H1 (cell line): ENCODE data around the gene FMNL1. TPM values are rescaled to one million over a fixed set of nuclear protein-coding genes. Genes with fewer than 3 reads are reported as not detected.
A peak's percentile ranks its signal among the peaks of the same experiment; 100 is the strongest.

Experiments used
- CTCF ChIA-PET: fragments of 300-600 bp; sonication (Branson Sonifier 250); formaldehyde crosslinking; loops from one replicate; lab custom pipeline; 2021; ENCODE audit not compliant: partially characterized antibody; lab: Charles Lee
- POLR2A ChIA-PET: fragments of 300-600 bp; sonication (Branson Sonifier 250); formaldehyde crosslinking; loops from one replicate; lab custom pipeline; 2021; ENCODE audit warnings: inconsistent platforms; ENCODE audit not compliant: partially characterized antibody; lab: Charles Lee
- DNase-seq, 2 experiments: peaks; one replicate each; pipeline versions ENCODE4 v3.0.0 to v3.0.0-alpha.2; 2010 to 2022; ENCODE audit warnings: low spot score in 2 of 2, low read depth in 1 of 2, mixed read lengths in 1 of 2
- FAIRE-seq: peaks from 2 replicates; lab custom pipeline; 2011; peaks lifted over from hg19 to GRCh38; lab: Jason Lieb, UNC
- H2AFZ ChIP-seq: 2 replicates; pipeline ENCODE4 v1.8.1; 2012; ENCODE audit warnings: low read length, inconsistent platforms
- H2AK5ac ChIP-seq: 2 replicates; pipeline ENCODE4 v1.6.1; 2013; ENCODE audit warnings: low read depth, low read length
- H2BK120ac ChIP-seq: replicated peaks from 2 replicates; pipeline ENCODE3; 2013; ENCODE audit warnings: low read depth, low read length, inconsistent platforms
- H2BK12ac ChIP-seq: 2 replicates; pipeline ENCODE4 v1.6.1; 2013; ENCODE audit warnings: low read depth, low read length
- H2BK15ac ChIP-seq: 2 replicates; pipeline ENCODE4 v1.6.1; 2013; ENCODE audit warnings: low read length
- H2BK20ac ChIP-seq: 2 replicates; pipeline ENCODE4 v1.6.1; 2013; ENCODE audit warnings: low read length
- H2BK5ac ChIP-seq: 2 replicates; pipeline ENCODE4 v1.6.1; 2013; ENCODE audit warnings: low read depth, low read length
- H3K14ac ChIP-seq: 2 replicates; pipeline ENCODE4 v1.6.1; 2013; ENCODE audit warnings: inconsistent platforms; ENCODE audit not compliant: insufficient read length
- H3K18ac ChIP-seq: 2 replicates; pipeline ENCODE4 v1.6.1; 2013; ENCODE audit warnings: low read length; ENCODE audit errors: extremely low read depth
- H3K23ac ChIP-seq: 2 replicates; pipeline ENCODE4 v1.6.1; 2013; ENCODE audit warnings: inconsistent platforms; ENCODE audit not compliant: insufficient read length
- H3K23me2 ChIP-seq: 2 replicates; pipeline ENCODE4 v1.6.1; 2013; ENCODE audit warnings: low read depth, low read length
- H3K27ac ChIP-seq: 2 replicates; pipeline ENCODE4 v1.6.1; 2011; ENCODE audit warnings: low read depth, low read length, inconsistent platforms
- H3K27me3 ChIP-seq, 4 experiments: replicated peaks in 1 of 4; 1 replicate in 1 of 4; 2 replicates in 3 of 4; pipeline versions ENCODE4 v1.6.1 to v1.8.1; 2011 to 2013; ENCODE audit warnings: low read length in 3 of 4, mild to moderate bottlenecking in 3 of 4, inconsistent platforms in 2 of 4, mixed read lengths in 2 of 4, moderate library complexity in 1 of 4; ENCODE audit not compliant: control insufficient read depth in 3 of 4, insufficient read depth in 3 of 4; ENCODE audit errors: extremely low read depth in 1 of 4
- H3K36me3 ChIP-seq, 4 experiments: 2 replicates each; pipeline versions ENCODE4 v1.6.1 to v1.8.1; 2011 to 2013; ENCODE audit warnings: mild to moderate bottlenecking in 4 of 4, low read length in 3 of 4, moderate library complexity in 2 of 4, control low read depth in 1 of 4, inconsistent platforms in 1 of 4; ENCODE audit not compliant: insufficient read depth in 4 of 4, control insufficient read depth in 2 of 4
- H3K4ac ChIP-seq: replicated peaks from 2 replicates; pipeline ENCODE3; 2013; ENCODE audit warnings: low read length, low read depth, mixed read lengths, inconsistent platforms; ENCODE audit not compliant: insufficient read length
- H3K4me1 ChIP-seq, 4 experiments: replicated peaks in 1 of 4; 1 replicate in 1 of 4; 2 replicates in 3 of 4; pipeline versions ENCODE4 v1.6.1 to v1.8.1; 2011 to 2013; ENCODE audit warnings: low read length in 3 of 4, inconsistent platforms in 2 of 4, mixed read lengths in 1 of 4; ENCODE audit not compliant: insufficient read depth in 4 of 4, control insufficient read depth in 3 of 4
- H3K4me2 ChIP-seq, 2 experiments: 2 replicates each; pipeline versions ENCODE4 v1.6.1 to v1.8.1; 2011 to 2013; ENCODE audit warnings: low read depth in 2 of 2, low read length in 2 of 2, control low read depth in 1 of 2, inconsistent platforms in 1 of 2, mild to moderate bottlenecking in 1 of 2; ENCODE audit not compliant: insufficient read depth in 1 of 2
- H3K4me3 ChIP-seq, 4 experiments: fragments of 200-600, 300-600 bp in 1 of 4; sonication (generic), shearing (Covaris generic), sonication (Bioruptor Twin) in 1 of 4; 2 replicates each; pipeline versions ENCODE4 v1.5.1 to v1.8.1; 2011 to 2016; ENCODE audit warnings: low read length in 4 of 4, low read depth in 3 of 4, control low read depth in 2 of 4, inconsistent platforms in 2 of 4, mild to moderate bottlenecking in 2 of 4, mixed read lengths in 1 of 4, moderate library complexity in 1 of 4; ENCODE audit not compliant: insufficient read depth in 2 of 4; ENCODE audit errors: extremely low read depth in 1 of 4
- H3K56ac ChIP-seq: replicated peaks from 2 replicates; pipeline ENCODE3; 2013; ENCODE audit warnings: low read depth, mild to moderate bottlenecking, mixed read lengths, low read length, inconsistent platforms; ENCODE audit not compliant: insufficient read length
- H3K79me1 ChIP-seq: 2 replicates; pipeline ENCODE4 v1.6.1; 2013; ENCODE audit warnings: low read depth, low read length, control low read depth
- H3K79me2 ChIP-seq, 2 experiments: 2 replicates each; pipeline versions ENCODE4 v1.6.1 to v1.8.1; 2012 to 2013; ENCODE audit warnings: low read length in 2 of 2, mild to moderate bottlenecking in 2 of 2, inconsistent platforms in 1 of 2; ENCODE audit not compliant: insufficient read depth in 2 of 2, control insufficient read depth in 1 of 2
- H3K9ac ChIP-seq, 4 experiments: replicated peaks in 1 of 4; 1 replicate in 1 of 4; 2 replicates in 3 of 4; pipeline versions ENCODE4 v1.6.1 to v1.8.1; 2011 to 2013; ENCODE audit warnings: low read depth in 3 of 4, low read length in 3 of 4, control low read depth in 2 of 4, mild to moderate bottlenecking in 2 of 4, moderate library complexity in 2 of 4, inconsistent platforms in 1 of 4; ENCODE audit errors: extremely low read depth in 1 of 4
- H3K9me3 ChIP-seq, 2 experiments: 2 replicates each; pipeline versions ENCODE4 v1.6.1 to v1.8.1; 2012 to 2013; ENCODE audit warnings: mild to moderate bottlenecking in 2 of 2, moderate library complexity in 2 of 2, control low read depth in 1 of 2, inconsistent platforms in 1 of 2, low read depth in 1 of 2, low read length in 1 of 2, mixed read lengths in 1 of 2; ENCODE audit not compliant: insufficient read depth in 2 of 2
- H4K20me1 ChIP-seq, 2 experiments: replicated peaks in 1 of 2; 2 replicates each; pipeline versions ENCODE3 to v1.8.1; 2011 to 2013; ENCODE audit warnings: inconsistent platforms in 2 of 2, low read length in 2 of 2, mild to moderate bottlenecking in 1 of 2; ENCODE audit not compliant: insufficient read depth in 2 of 2, control insufficient read depth in 1 of 2
- H4K5ac ChIP-seq: 2 replicates; pipeline ENCODE4 v1.6.1; 2013; ENCODE audit warnings: low read length, low read depth, mixed read lengths, inconsistent platforms; ENCODE audit not compliant: insufficient read length
- H4K8ac ChIP-seq: 2 replicates; pipeline ENCODE4 v1.8.0; 2013; ENCODE audit warnings: mild to moderate bottlenecking, moderate library complexity, low read length, inconsistent platforms; ENCODE audit not compliant: insufficient read depth; ENCODE audit errors: extremely low read depth
- H4K91ac ChIP-seq: replicated peaks from 2 replicates; pipeline ENCODE3; 2013; ENCODE audit warnings: low read length, mixed read lengths, inconsistent platforms; ENCODE audit not compliant: insufficient read length
- PHF8 ChIP-seq: fragments of 200-600 bp; sonication (generic); conservative IDR thresholded peaks from 2 replicates; pipeline ENCODE4 v1.7.1; 2012; ENCODE audit warnings: low read depth, mild to moderate bottlenecking, inconsistent platforms, low read length, moderate library complexity
- SAP30 ChIP-seq: fragments of 300-600 bp; sonication (generic); IDR thresholded peaks from 2 replicates; pipeline ENCODE4 v1.7.1; 2012; ENCODE audit warnings: low read length, moderate library complexity, mild to moderate bottlenecking, inconsistent platforms; ENCODE audit not compliant: insufficient read depth, insufficient replicate concordance
- SP1 ChIP-seq: IDR thresholded peaks from 2 replicates; pipeline ENCODE4 v1.6.1; 2011; ENCODE audit warnings: low read depth, low read length
- SP2 ChIP-seq: IDR thresholded peaks from 2 replicates; pipeline ENCODE4 v1.6.1; 2012; ENCODE audit warnings: mild to moderate bottlenecking, low read length, inconsistent platforms
- TAF1 ChIP-seq: IDR thresholded peaks from 2 replicates; pipeline ENCODE4 v1.6.1; 2011; ENCODE audit warnings: mild to moderate bottlenecking, low read depth, low read length
- TEAD4 ChIP-seq: IDR thresholded peaks from 2 replicates; pipeline ENCODE4 v1.6.1; 2012; ENCODE audit warnings: low read depth, low read length, inconsistent platforms, mixed read lengths
- ZNF274 ChIP-seq: IDR thresholded peaks from 2 replicates; pipeline ENCODE4 v1.7.0; 2012; ENCODE audit warnings: low read length, borderline replicate concordance; ENCODE audit errors: extremely low read depth
- WGBS, 2 experiments: shearing (Covaris generic) in 1 of 2; methylation state at CpG; one replicate each; pipeline versions ENCODE4 v1.1.6 to v1.1.7; 2013 to 2015; ENCODE audit warnings: low lambda C conversion rate in 2 of 2, mixed read lengths in 2 of 2, inconsistent platforms in 1 of 2, low coverage in 1 of 2, missing lambda C conversion rate in 1 of 2; ENCODE audit not compliant: insufficient replicate concordance in 2 of 2, insufficient coverage in 1 of 2, insufficient read length in 1 of 2; ENCODE audit errors: extremely low coverage in 1 of 2, missing lambda C conversion rate in 1 of 2; 5-methylcytosine and 5-hydroxymethylcytosine counted together
- polyA plus RNA-seq, 7 experiments: library from polyadenylated mRNA; depleted of rRNA in 3 of 7; stranded (reverse) in 5 of 7; unstranded in 2 of 7; fragments of >200 nt in 5 of 7; fragments of 200-250 nt in 2 of 7; gene quantifications; 1 replicate in 5 of 7; 2 replicates in 1 of 7; 4 replicates in 1 of 7; pipeline versions ENCODE4 v1.2.1 to v1.2.3, GENCODE V29; 2011 to 2013; ENCODE audit warnings: missing spikeins in 2 of 7, mixed read lengths in 2 of 7
- total RNA-seq: library from RNA; stranded (reverse); fragmentation: NEBNext Ultra II Directional; extraction: Animal tissue kit (Norgen Biotek cat#: 25700); gene quantifications from 2 replicates; pipeline ENCODE4 v1.2.1, GENCODE V29; 2021
- TF ChIP-seq, protein P1 (sequence below), 3 experiments: IDR thresholded peaks; 1 replicate in 2 of 3; 2 replicates in 1 of 3; pipeline versions ENCODE4 v1.5.1 to v1.6.1; 2011; ENCODE audit warnings: low read length in 3 of 3, mild to moderate bottlenecking in 3 of 3, inconsistent platforms in 2 of 3, low read depth in 1 of 3, moderate library complexity in 1 of 3; ENCODE audit not compliant: insufficient read depth in 1 of 3; ENCODE audit errors: control extremely low read depth in 1 of 3

Gene FMNL1
- total and polyA plus RNA-seq, 2 of the 8 experiments (the other 6 are each of a cell fraction or from before 2014, with no cell fraction given), result 2.5 to 8.6 TPM

DNA sequence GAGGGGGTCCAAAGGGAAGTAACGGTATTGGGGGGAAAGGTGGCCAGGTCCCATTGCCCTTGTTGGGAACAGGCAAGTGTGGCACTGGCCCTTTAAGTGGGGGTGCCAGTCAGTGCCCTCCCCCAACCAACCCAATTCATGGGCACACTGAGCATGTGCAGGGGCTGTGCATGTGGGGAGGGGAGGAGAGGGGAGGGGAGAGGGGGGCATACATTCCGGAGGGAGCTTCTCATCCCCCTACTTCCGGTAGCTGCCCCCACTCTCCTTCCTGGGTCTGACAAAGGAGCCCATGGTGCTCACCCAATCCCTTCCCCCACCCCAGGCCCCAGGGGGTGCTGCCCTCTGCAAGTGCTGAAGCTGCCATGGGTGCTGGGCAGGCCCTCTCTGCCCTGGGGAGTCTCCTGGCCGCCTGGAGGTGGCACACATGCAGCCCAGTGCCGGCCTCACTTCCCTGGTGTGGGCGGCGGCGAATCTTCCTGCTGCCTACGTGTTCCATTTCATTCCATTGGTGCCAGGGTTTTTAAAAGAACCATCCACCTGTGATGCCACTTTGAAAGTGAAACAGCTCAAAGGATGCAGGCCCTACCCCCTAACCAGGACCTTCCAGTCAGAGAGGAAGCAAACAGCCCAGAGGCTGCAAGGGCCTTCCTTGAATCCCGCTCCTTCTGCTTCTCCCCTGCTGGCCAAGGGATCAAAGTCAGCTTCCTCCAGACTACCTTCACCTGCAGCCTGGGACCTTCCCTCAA lies 49.0 kb upstream of the FMNL1 start:
- 54% methylated on average over 9 of the region's 10 CpGs; no CpG with 5 or more reads in 1 of the 2 experiments for WGBS, 2 experiments
- TF ChIP-seq SP2 (no peak), SAP30 (no peak), TEAD4 (peak; percentile 57; the same call in 1 of the 2 replicates), TAF1 (peak; percentile 44; the same call in 1 of the 2 replicates), SP1 (0 out of 2 replicates have a peak, but pooled peaks have one; percentile 11), PHF8 (no peak), ZNF274 (no peak)
- TF ChIP-seq, protein P1, sequence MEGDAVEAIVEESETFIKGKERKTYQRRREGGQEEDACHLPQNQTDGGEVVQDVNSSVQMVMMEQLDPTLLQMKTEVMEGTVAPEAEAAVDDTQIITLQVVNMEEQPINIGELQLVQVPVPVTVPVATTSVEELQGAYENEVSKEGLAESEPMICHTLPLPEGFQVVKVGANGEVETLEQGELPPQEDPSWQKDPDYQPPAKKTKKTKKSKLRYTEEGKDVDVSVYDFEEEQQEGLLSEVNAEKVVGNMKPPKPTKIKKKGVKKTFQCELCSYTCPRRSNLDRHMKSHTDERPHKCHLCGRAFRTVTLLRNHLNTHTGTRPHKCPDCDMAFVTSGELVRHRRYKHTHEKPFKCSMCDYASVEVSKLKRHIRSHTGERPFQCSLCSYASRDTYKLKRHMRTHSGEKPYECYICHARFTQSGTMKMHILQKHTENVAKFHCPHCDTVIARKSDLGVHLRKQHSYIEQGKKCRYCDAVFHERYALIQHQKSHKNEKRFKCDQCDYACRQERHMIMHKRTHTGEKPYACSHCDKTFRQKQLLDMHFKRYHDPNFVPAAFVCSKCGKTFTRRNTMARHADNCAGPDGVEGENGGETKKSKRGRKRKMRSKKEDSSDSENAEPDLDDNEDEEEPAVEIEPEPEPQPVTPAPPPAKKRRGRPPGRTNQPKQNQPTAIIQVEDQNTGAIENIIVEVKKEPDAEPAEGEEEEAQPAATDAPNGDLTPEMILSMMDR (IDR thresholded peaks at IDR 0.05; ENCODE audit: control extremely low read depth in 1 of 3, insufficient read depth in 1 of 3, low read depth in 1 of 3, low read length in 3 of 3), result peak in 1 of 3 experiments; percentile 20; a peak in 1 of 4 replicates

More for the DNA sequence above, 49.0 kb upstream of the FMNL1 start:
- no peak overlapping the region for H4K8ac ChIP-seq
- no peaks in the 10 kb centered on the region for H3K79me2 ChIP-seq
- no peaks in the 10 kb centered on the region for H3K79me1 ChIP-seq
- H2BK120ac ChIP-seq, result peak overlapping the region; percentile 77
- peak overlapping the region in 1 of 4 experiments; percentile 34; a peak in 1 of 7 replicates for H3K9ac ChIP-seq
- H3K4me3 ChIP-seq, result peak overlapping the region in 1 of 4 experiments; percentile 28; a peak in 2 of 8 replicates
- no peaks in the 10 kb centered on the region; the same call in 1 of the 2 replicates for H3K23me2 ChIP-seq
- no peaks in the 10 kb centered on the region for H4K20me1 ChIP-seq
- peak overlapping the region; percentile 40; the same call in 1 of the 2 replicates for H2BK15ac ChIP-seq
- 0 out of 2 replicates have a peak overlapping the region, but pooled peaks have one; percentile 92 for H2AK5ac ChIP-seq
- no peak overlapping the region for H3K56ac ChIP-seq
- H4K91ac ChIP-seq, result peak overlapping the region; percentile 92
- H3K36me3 ChIP-seq, result peaks cover 0 to 4% (median 2%) of the 10 kb centered on the region in 4 experiments; a peak in 1 of 8 replicates
- FAIRE-seq, result peak; percentile 32
- POLR2A ChIA-PET, result interaction anchor here (0.8 to 26.8 kb wide), 10 partner anchors 8 to 278 kb away, joined by 3 to 1076 read pairs (median 9); partner anchors contain the start of genes HEXIM1, HEXIM2 and NMT1
- H3K23ac ChIP-seq, result no peak overlapping the region
- CTCF ChIA-PET, result interaction anchor here (0.6 to 10.0 kb wide), 15 partner anchors 10 to 228 kb away, joined by 3 to 103 read pairs (median 6); partner anchors contain the start of genes ACBD4, HEXIM1 and HEXIM2
- peaks cover 5 to 29% (median 26%) of the 10 kb centered on the region in 4 experiments for H3K4me1 ChIP-seq
- peak overlapping the region; percentile 96 for H3K18ac ChIP-seq
- no peak overlapping the region for H3K14ac ChIP-seq
- H3K4me2 ChIP-seq, result peak overlapping the region; percentile 12 to 58
- H2BK5ac ChIP-seq, result peak overlapping the region; percentile 98
- DNase-seq, result peak in 1 of 2 experiments; percentile 70
- H2AFZ ChIP-seq, result no peak overlapping the region
- H2BK20ac ChIP-seq, result peak overlapping the region; percentile 9; the same call in 1 of the 2 replicates
- H3K4ac ChIP-seq, result no peak overlapping the region
- H2BK12ac ChIP-seq, result peak overlapping the region; percentile 97; the same call in 1 of the 2 replicates
- H3K27me3 ChIP-seq, result no peaks in the 10 kb centered on the region
- H3K9me3 ChIP-seq, result no peaks in the 10 kb centered on the region
- H3K27ac ChIP-seq, result peak overlapping the region; percentile 64
- no peak overlapping the region for H4K5ac ChIP-seq
